ENCODE data around the gene TOPBP1. TPM values are rescaled to one million over a fixed set of nuclear protein-coding genes. Genes with fewer than 3 reads are reported as not detected.

The TOPBP1 gene
- total and polyA plus RNA-seq, 2 experiments from 2014 or later: 15.8 to 42.2 TPM

DNA sequence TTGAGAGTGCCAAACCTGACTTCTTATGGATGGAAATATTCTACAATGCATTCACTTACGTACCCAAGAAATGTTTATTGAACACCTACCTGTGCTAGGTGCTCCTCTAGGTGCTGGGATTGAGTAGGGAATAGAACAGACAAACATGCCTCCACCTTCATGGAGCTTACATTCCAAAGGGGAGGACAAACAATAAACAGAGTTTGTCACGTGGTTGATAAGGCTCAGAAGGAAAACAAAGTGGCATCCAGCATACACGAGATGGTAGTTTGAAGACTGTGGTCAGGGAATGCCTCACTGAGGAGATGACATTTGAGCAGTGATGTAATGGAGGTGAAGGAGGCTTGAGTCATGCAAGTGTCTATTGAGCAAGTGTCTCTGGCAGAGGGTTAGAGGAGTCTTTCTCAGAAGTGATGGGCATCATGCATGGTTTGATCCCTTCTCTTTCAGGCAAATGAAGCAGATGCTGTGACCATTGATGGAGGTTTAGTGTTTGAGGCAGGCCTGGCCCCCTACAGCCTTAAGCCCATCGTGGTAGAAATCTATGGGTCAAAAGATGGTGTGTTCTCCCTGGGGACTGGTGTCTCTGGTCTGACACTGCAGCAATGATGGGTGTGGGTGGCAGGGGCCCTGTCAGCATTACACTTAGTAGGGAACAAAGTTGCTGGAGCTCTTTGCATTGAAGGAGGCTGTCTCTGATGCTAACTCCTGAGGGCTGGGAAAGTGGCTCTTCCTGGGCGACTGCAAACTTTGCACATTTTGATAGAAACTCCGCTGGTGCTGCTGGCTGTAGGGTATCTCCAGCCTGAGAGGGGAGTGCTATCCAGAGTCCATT, 29.7 kb upstream of the TOPBP1 start:
- Histone ChIP-seq H3K27me3 (ENCODE audit: insufficient read depth) (no peaks in the 10 kb centered on the region), H3K4me3 (no peak overlapping the region), H3F3A (replicated peaks; ENCODE audit: low read depth) (no peaks in the 10 kb centered on the region), H3K79me2 (replicated peaks; ENCODE audit: insufficient read depth) (no peaks in the 10 kb centered on the region), H3K9me2 (ENCODE audit: insufficient read depth) (0 out of 2 replicates have a peak, but pooled peaks cover 3% of the 10 kb centered on the region), H3K4me2 (no peak overlapping the region), H3K36me3 (ENCODE audit: insufficient read depth) (no peaks in the 10 kb centered on the region), H3K4me1 (ENCODE audit: insufficient read depth) (no peaks in the 10 kb centered on the region), H2AFZ (no peak overlapping the region), H4K20me1 (replicated peaks; ENCODE audit: insufficient read depth) (no peaks in the 10 kb centered on the region), H3K27ac (ENCODE audit: low read depth) (no peak overlapping the region)
- DNase-seq (ENCODE audit: low spot score) (no peak), ATAC-seq (no peak)
- Mint-ChIP-seq H3K27me3 (ENCODE audit: insufficient read depth, low read depth, poor library complexity) (peaks cover 6% of the 10 kb centered on the region), H3K4me1 (no peaks in the 10 kb centered on the region), H3K4me3 (no peak overlapping the region), H3K36me3 (ENCODE audit: low read depth) (no peaks in the 10 kb centered on the region), H3K9me3 (no peaks in the 10 kb centered on the region), H3K27ac (no peak overlapping the region)
- no peak for TF ChIP-seq EZH2 (IDR thresholded peaks at IDR 0.05; ENCODE audit: low read depth, unreplicated experiment)
- no peak for TF ChIP-seq POLR2AphosphoS5 (IDR thresholded peaks at IDR 0.05; ENCODE audit: low read depth)
- no peak for TF ChIP-seq NANOG (IDR thresholded peaks at IDR 0.05; ENCODE audit: borderline replicate concordance)
- no peak for TF ChIP-seq JUNB (IDR thresholded peaks at IDR 0.05; ENCODE audit: unreplicated experiment)
- TF ChIP-seq, protein P1, sequence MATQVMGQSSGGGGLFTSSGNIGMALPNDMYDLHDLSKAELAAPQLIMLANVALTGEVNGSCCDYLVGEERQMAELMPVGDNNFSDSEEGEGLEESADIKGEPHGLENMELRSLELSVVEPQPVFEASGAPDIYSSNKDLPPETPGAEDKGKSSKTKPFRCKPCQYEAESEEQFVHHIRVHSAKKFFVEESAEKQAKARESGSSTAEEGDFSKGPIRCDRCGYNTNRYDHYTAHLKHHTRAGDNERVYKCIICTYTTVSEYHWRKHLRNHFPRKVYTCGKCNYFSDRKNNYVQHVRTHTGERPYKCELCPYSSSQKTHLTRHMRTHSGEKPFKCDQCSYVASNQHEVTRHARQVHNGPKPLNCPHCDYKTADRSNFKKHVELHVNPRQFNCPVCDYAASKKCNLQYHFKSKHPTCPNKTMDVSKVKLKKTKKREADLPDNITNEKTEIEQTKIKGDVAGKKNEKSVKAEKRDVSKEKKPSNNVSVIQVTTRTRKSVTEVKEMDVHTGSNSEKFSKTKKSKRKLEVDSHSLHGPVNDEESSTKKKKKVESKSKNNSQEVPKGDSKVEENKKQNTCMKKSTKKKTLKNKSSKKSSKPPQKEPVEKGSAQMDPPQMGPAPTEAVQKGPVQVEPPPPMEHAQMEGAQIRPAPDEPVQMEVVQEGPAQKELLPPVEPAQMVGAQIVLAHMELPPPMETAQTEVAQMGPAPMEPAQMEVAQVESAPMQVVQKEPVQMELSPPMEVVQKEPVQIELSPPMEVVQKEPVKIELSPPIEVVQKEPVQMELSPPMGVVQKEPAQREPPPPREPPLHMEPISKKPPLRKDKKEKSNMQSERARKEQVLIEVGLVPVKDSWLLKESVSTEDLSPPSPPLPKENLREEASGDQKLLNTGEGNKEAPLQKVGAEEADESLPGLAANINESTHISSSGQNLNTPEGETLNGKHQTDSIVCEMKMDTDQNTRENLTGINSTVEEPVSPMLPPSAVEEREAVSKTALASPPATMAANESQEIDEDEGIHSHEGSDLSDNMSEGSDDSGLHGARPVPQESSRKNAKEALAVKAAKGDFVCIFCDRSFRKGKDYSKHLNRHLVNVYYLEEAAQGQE (IDR thresholded peaks at IDR 0.05; ENCODE audit: unreplicated experiment): no peak
- no peak for TF ChIP-seq ZNF331 (CRISPR knock-in tag; IDR thresholded peaks at IDR 0.05; ENCODE audit: low read depth)
- TF ChIP-seq CREB1 (CRISPR knock-in tag; IDR thresholded peaks at IDR 0.05; ENCODE audit: low read depth): no peak
- TF ChIP-seq, protein P2, sequence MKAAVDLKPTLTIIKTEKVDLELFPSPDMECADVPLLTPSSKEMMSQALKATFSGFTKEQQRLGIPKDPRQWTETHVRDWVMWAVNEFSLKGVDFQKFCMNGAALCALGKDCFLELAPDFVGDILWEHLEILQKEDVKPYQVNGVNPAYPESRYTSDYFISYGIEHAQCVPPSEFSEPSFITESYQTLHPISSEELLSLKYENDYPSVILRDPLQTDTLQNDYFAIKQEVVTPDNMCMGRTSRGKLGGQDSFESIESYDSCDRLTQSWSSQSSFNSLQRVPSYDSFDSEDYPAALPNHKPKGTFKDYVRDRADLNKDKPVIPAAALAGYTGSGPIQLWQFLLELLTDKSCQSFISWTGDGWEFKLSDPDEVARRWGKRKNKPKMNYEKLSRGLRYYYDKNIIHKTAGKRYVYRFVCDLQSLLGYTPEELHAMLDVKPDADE (IDR thresholded peaks at IDR 0.05): no peak
- TF ChIP-seq, protein P3, sequence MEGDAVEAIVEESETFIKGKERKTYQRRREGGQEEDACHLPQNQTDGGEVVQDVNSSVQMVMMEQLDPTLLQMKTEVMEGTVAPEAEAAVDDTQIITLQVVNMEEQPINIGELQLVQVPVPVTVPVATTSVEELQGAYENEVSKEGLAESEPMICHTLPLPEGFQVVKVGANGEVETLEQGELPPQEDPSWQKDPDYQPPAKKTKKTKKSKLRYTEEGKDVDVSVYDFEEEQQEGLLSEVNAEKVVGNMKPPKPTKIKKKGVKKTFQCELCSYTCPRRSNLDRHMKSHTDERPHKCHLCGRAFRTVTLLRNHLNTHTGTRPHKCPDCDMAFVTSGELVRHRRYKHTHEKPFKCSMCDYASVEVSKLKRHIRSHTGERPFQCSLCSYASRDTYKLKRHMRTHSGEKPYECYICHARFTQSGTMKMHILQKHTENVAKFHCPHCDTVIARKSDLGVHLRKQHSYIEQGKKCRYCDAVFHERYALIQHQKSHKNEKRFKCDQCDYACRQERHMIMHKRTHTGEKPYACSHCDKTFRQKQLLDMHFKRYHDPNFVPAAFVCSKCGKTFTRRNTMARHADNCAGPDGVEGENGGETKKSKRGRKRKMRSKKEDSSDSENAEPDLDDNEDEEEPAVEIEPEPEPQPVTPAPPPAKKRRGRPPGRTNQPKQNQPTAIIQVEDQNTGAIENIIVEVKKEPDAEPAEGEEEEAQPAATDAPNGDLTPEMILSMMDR (conservative IDR thresholded peaks at IDR 0.05; ENCODE audit: low read depth in 2 of 2): no peak
- TF ChIP-seq, protein P4, sequence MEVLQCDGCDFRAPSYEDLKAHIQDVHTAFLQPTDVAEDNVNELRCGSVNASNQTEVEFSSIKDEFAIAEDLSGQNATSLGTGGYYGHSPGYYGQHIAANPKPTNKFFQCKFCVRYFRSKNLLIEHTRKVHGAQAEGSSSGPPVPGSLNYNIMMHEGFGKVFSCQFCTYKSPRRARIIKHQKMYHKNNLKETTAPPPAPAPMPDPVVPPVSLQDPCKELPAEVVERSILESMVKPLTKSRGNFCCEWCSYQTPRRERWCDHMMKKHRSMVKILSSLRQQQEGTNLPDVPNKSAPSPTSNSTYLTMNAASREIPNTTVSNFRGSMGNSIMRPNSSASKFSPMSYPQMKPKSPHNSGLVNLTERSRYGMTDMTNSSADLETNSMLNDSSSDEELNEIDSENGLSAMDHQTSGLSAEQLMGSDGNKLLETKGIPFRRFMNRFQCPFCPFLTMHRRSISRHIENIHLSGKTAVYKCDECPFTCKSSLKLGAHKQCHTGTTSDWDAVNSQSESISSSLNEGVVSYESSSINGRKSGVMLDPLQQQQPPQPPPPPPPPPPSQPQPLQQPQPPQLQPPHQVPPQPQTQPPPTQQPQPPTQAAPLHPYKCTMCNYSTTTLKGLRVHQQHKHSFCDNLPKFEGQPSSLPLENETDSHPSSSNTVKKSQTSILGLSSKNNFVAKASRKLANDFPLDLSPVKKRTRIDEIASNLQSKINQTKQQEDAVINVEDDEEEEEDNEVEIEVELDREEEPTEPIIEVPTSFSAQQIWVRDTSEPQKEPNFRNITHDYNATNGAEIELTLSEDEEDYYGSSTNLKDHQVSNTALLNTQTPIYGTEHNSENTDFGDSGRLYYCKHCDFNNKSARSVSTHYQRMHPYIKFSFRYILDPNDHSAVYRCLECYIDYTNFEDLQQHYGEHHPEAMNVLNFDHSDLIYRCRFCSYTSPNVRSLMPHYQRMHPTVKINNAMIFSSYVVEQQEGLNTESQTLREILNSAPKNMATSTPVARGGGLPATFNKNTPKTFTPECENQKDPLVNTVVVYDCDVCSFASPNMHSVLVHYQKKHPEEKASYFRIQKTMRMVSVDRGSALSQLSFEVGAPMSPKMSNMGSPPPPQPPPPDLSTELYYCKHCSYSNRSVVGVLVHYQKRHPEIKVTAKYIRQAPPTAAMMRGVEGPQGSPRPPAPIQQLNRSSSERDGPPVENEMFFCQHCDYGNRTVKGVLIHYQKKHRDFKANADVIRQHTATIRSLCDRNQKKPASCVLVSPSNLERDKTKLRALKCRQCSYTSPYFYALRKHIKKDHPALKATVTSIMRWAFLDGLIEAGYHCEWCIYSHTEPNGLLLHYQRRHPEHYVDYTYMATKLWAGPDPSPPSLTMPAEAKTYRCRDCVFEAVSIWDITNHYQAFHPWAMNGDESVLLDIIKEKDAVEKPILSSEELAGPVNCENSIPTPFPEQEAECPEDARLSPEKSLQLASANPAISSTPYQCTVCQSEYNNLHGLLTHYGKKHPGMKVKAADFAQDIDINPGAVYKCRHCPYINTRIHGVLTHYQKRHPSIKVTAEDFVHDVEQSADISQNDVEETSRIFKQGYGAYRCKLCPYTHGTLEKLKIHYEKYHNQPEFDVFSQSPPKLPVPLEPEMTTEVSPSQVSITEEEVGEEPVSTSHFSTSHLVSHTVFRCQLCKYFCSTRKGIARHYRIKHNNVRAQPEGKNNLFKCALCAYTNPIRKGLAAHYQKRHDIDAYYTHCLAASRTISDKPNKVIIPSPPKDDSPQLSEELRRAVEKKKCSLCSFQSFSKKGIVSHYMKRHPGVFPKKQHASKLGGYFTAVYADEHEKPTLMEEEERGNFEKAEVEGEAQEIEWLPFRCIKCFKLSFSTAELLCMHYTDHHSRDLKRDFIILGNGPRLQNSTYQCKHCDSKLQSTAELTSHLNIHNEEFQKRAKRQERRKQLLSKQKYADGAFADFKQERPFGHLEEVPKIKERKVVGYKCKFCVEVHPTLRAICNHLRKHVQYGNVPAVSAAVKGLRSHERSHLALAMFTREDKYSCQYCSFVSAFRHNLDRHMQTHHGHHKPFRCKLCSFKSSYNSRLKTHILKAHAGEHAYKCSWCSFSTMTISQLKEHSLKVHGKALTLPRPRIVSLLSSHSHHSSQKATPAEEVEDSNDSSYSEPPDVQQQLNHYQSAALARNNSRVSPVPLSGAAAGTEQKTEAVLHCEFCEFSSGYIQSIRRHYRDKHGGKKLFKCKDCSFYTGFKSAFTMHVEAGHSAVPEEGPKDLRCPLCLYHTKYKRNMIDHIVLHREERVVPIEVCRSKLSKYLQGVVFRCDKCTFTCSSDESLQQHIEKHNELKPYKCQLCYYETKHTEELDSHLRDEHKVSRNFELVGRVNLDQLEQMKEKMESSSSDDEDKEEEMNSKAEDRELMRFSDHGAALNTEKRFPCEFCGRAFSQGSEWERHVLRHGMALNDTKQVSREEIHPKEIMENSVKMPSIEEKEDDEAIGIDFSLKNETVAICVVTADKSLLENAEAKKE (CRISPR knock-in tag; IDR thresholded peaks at IDR 0.05): no peak
- TF ChIP-seq STAT1 (IDR thresholded peaks at IDR 0.05; ENCODE audit: unreplicated experiment): no peak
- TF ChIP-seq ZNF114 (CRISPR knock-in tag; IDR thresholded peaks at IDR 0.05): no peak
- TF ChIP-seq EZH2phosphoT487 (IDR thresholded peaks at IDR 0.05; ENCODE audit: unreplicated experiment): no peak
